HepG2 (cell line): Measurements from ENCODE around the gene ZNF644. TPM values are rescaled to one million over a fixed set of nuclear protein-coding genes. Genes with fewer than 3 reads are reported as not detected.

Source experiments
- ATAC-seq: fragments of 200-7000 bp; cut with Tn5 transposase; 3 replicates; pipeline ENCODE4 v1.9.1; 2020; ENCODE audit warnings: mild to moderate bottlenecking, moderate library complexity
- BruUV-seq: library from RNA; stranded (reverse); fragments of 400-500 nt; replicated peaks from 2 replicates; lab custom pipeline; 2021; lab: Mats Ljungman, UMichigan
- CTCF ChIA-PET: fragments of 300-600 bp; formaldehyde crosslinking; extraction: SDS; loops from one replicate; lab custom pipeline; 2021; ENCODE audit warnings: low total read pairs, inconsistent platforms, low intra/inter-chr PET ratio; lab: Yijun Ruan, JAX
- POLR2A ChIA-PET: fragments of 350-600 bp; sonication (Branson Sonifier 250); formaldehyde crosslinking; loops from one replicate; lab custom pipeline; 2020; ENCODE audit warnings: antibody characterized with exemption, inconsistent platforms; lab: Yijun Ruan, JAX
- DNase-seq: peaks from one replicate; pipeline ENCODE4 v3.0.0-alpha.2; 2015; ENCODE audit warnings: low spot score
- FAIRE-seq: peaks from 3 replicates; lab custom pipeline; 2011; peaks lifted over from hg19 to GRCh38; lab: Jason Lieb, UNC
- H2AFZ ChIP-seq: one replicate; pipeline ENCODE4 v1.6.1; 2011; ENCODE audit warnings: low read length, inconsistent platforms
- H3K27ac ChIP-seq: fragments of 300-600 bp; 3 replicates; pipeline ENCODE4 v1.8.0; 2011; ENCODE audit warnings: mixed run types, mild to moderate bottlenecking, mixed read lengths, low read length, inconsistent platforms; ENCODE audit not compliant: insufficient read depth; ENCODE audit errors: extremely low read length
- H3K27me3 ChIP-seq, 2 experiments: fragments of 200-600 bp in 1 of 2; 2 replicates in 1 of 2; 3 replicates in 1 of 2; pipeline versions ENCODE4 v1.6.0 to v1.8.0; 2011; ENCODE audit warnings: low read length in 2 of 2, mild to moderate bottlenecking in 2 of 2, moderate library complexity in 2 of 2, inconsistent platforms in 1 of 2; ENCODE audit not compliant: insufficient read depth in 2 of 2, control insufficient read depth in 1 of 2
- H3K36me3 ChIP-seq, 2 experiments: fragments of 200-600 bp in 1 of 2; replicated peaks in 1 of 2; 2 replicates in 1 of 2; 3 replicates in 1 of 2; pipeline versions ENCODE4 v1.5.1 to v1.8.0; 2011; ENCODE audit warnings: low read length in 2 of 2, inconsistent platforms in 1 of 2; ENCODE audit not compliant: insufficient read depth in 2 of 2, control insufficient read depth in 1 of 2
- H3K4me1 ChIP-seq: 2 replicates; pipeline ENCODE4 v1.5.1; 2012; ENCODE audit warnings: low read length, inconsistent platforms; ENCODE audit not compliant: insufficient read depth
- H3K4me2 ChIP-seq: 2 replicates; pipeline ENCODE4 v1.6.0; 2011; ENCODE audit warnings: low read depth, low read length, inconsistent platforms
- H3K4me3 ChIP-seq, 3 experiments: fragments of 200-600 bp in 1 of 3; sonication (generic), shearing (Covaris generic) in 1 of 3; replicated peaks in 1 of 3; 2 replicates each; pipeline ENCODE4 v1.5.1; 2011 to 2016; ENCODE audit warnings: low read length in 3 of 3, inconsistent platforms in 2 of 3, low read depth in 2 of 3, mild to moderate bottlenecking in 2 of 3, control low read depth in 1 of 3, mixed read lengths in 1 of 3; ENCODE audit not compliant: insufficient read depth in 1 of 3
- H3K79me2 ChIP-seq: one replicate; pipeline ENCODE4 v1.6.1; 2011; ENCODE audit warnings: low read length, inconsistent platforms; ENCODE audit not compliant: insufficient read depth
- H3K9ac ChIP-seq: 2 replicates; pipeline ENCODE4 v1.6.0; 2011; ENCODE audit warnings: mild to moderate bottlenecking, low read depth, low read length, inconsistent platforms; ENCODE audit not compliant: insufficient read depth
- H3K9me3 ChIP-seq: 2 replicates; pipeline ENCODE4 v1.5.1; 2012; ENCODE audit warnings: mild to moderate bottlenecking, low read length
- H4K20me1 ChIP-seq: 2 replicates; pipeline ENCODE4 v1.6.0; 2011; ENCODE audit warnings: inconsistent platforms, mild to moderate bottlenecking, low read length, moderate library complexity; ENCODE audit not compliant: insufficient read depth
- ARID2 ChIP-seq: sonication (generic); formaldehyde crosslinking; IDR thresholded peaks from 2 replicates; pipeline ENCODE4 v1.8.1; 2022; ENCODE audit warnings: mild to moderate bottlenecking, missing genetic modification reagents, borderline replicate concordance
- CEBPG ChIP-seq: IDR thresholded peaks from 2 replicates; pipeline ENCODE4 v1.6.1; 2016
- CENPT ChIP-seq: sonication (generic); formaldehyde crosslinking; IDR thresholded peaks from 2 replicates; pipeline ENCODE4 v1.8.0; 2022; ENCODE audit warnings: low read depth, mild to moderate bottlenecking, moderate library complexity, missing genetic modification reagents
- CREB1 ChIP-seq, 2 experiments: fragments of 450-650 bp in 1 of 2; IDR thresholded peaks; 2 replicates each; pipeline ENCODE4 v1.6.1; 2016 to 2017; ENCODE audit warnings: control low read depth in 1 of 2, mild to moderate bottlenecking in 1 of 2, missing compliant biosample characterization in 1 of 2, missing genetic modification characterization in 1 of 2
- GRHL1 ChIP-seq: sonication (generic); formaldehyde crosslinking; conservative IDR thresholded peaks from 2 replicates; pipeline ENCODE4 v1.8.0; 2022; ENCODE audit warnings: missing genetic modification reagents
- GTF2F1 ChIP-seq: fragments of 150-350 bp; IDR thresholded peaks from 2 replicates; pipeline ENCODE4 v1.6.1; 2014; ENCODE audit warnings: low read length
- HDAC1 ChIP-seq: sonication (generic); formaldehyde crosslinking; IDR thresholded peaks from 2 replicates; pipeline ENCODE4 v1.5.1; 2020; ENCODE audit warnings: mild to moderate bottlenecking, missing genetic modification reagents
- JARID2 ChIP-seq: sonication (generic); formaldehyde crosslinking; IDR thresholded peaks from 2 replicates; pipeline ENCODE4 v1.8.1; 2023; ENCODE audit warnings: missing genetic modification reagents, inconsistent platforms; ENCODE audit not compliant: insufficient replicate concordance
- MIER3 ChIP-seq: IDR thresholded peaks from 2 replicates; pipeline ENCODE4 v1.6.1; 2016; ENCODE audit warnings: missing compliant biosample characterization, borderline replicate concordance
- MNT ChIP-seq: fragments of 450-650 bp; IDR thresholded peaks from 2 replicates; pipeline ENCODE4 v1.6.1; 2016
- PHF20 ChIP-seq: sonication (generic); formaldehyde crosslinking; IDR thresholded peaks from 2 replicates; pipeline ENCODE4 v1.5.0; 2020; ENCODE audit warnings: mild to moderate bottlenecking, missing genetic modification reagents
- PLRG1 ChIP-seq: fragments of 450-650 bp; conservative IDR thresholded peaks from 2 replicates; pipeline ENCODE4 v1.6.1; 2016
- RARG ChIP-seq: sonication (generic); formaldehyde crosslinking; IDR thresholded peaks from 2 replicates; pipeline ENCODE4 v1.4.0; 2020; ENCODE audit warnings: low read depth, mild to moderate bottlenecking, missing genetic modification reagents
- TARDBP ChIP-seq: sonication (generic); formaldehyde crosslinking; IDR thresholded peaks from 2 replicates; pipeline ENCODE4 v1.8.0; 2022; ENCODE audit warnings: mild to moderate bottlenecking, missing genetic modification reagents
- TGIF2 ChIP-seq: IDR thresholded peaks from 2 replicates; pipeline ENCODE4 v1.6.1; 2016; ENCODE audit warnings: control low read depth, missing compliant biosample characterization
- ZNF280B ChIP-seq: sonication (generic); formaldehyde crosslinking; IDR thresholded peaks from 2 replicates; pipeline ENCODE4 v1.5.0; 2020; ENCODE audit warnings: missing genetic modification reagents, mild to moderate bottlenecking, borderline replicate concordance
- ZNF678 ChIP-seq: sonication (generic); formaldehyde crosslinking; IDR thresholded peaks from 2 replicates; pipeline ENCODE4 v1.4.0; 2020; ENCODE audit warnings: mild to moderate bottlenecking, missing genetic modification reagents
- ZNF740 ChIP-seq: sonication (generic); formaldehyde crosslinking; IDR thresholded peaks from 2 replicates; pipeline ENCODE4 v1.4.0; 2020; ENCODE audit warnings: missing genetic modification reagents
- ZNF790 ChIP-seq: sonication (generic); formaldehyde crosslinking; IDR thresholded peaks from 2 replicates; pipeline ENCODE4 v1.8.0; 2022; ENCODE audit warnings: missing genetic modification reagents, mild to moderate bottlenecking, borderline replicate concordance
- WGBS: methylation state at CpG from one replicate; pipeline ENCODE4 v1.1.6; 2017; ENCODE audit warnings: low lambda C conversion rate; 5-methylcytosine and 5-hydroxymethylcytosine counted together
- in situ Hi-C: cut with HindIII; loops from 2 replicates; pipeline ENCODE4 v1.10.0; 2017; ENCODE audit warnings: low pct_unique_long_range_greater_than_20kb; ENCODE audit not compliant: extremely low pct_ligation_motif_present
- intact Hi-C: fragments of 100-400 bp; cut with micrococcal nuclease; formaldehyde crosslinking; loops from one replicate; pipeline ENCODE4 v1.10.0; 2022; ENCODE audit not compliant: unreplicated experiment
- polyA plus RNA-seq, 8 experiments: library from polyadenylated mRNA; depleted of rRNA in 3 of 8; stranded (reverse) in 7 of 8; unstranded in 1 of 8; fragments of >200 nt; fragmentation: Illumina TruSeq in 4 of 8; extraction: Trizol in 4 of 8; gene quantifications; 2 replicates each; pipeline versions ENCODE4 v1.2.1 to v1.2.3, GENCODE V29; 2011 to 2016; ENCODE audit warnings: low read depth in 4 of 8, missing spikeins in 1 of 8, mixed read lengths in 1 of 8; ENCODE audit not compliant: insufficient read depth in 1 of 8
- total RNA-seq, 5 experiments: library from RNA; depleted of rRNA; stranded (reverse); fragments of >200 nt; fragmentation: Illumina TruSeq; extraction: Trizol; gene quantifications; 2 replicates each; pipeline ENCODE4 v1.2.3, GENCODE V29; 2016; ENCODE audit warnings: low read depth in 1 of 5

The ZNF644 gene
- total and polyA plus RNA-seq, 2 of the 13 experiments (the other 11 are each of a cell fraction or from before 2014, with no cell fraction given), result 17.7 to 51.7 TPM

GRCh38 chr1:90973897-90974798 lies 47.7 kb downstream of the ZNF644 start (continued):
- TF ChIP-seq PHF20 (CRISPR knock-in tag) (no peak), MIER3 (CRISPR knock-in tag) (no peak), JARID2 (CRISPR knock-in tag) (no peak), TGIF2 (CRISPR knock-in tag) (no peak), CENPT (CRISPR knock-in tag) (no peak), GTF2F1 (no peak), HDAC1 (CRISPR knock-in tag) (no peak), CREB1 (IDR thresholded peaks at IDR 0.05) (no peak), CREB1 (CRISPR knock-in tag; IDR thresholded peaks at IDR 0.05) (no peak), ZNF678 (CRISPR knock-in tag) (no peak)

- H4K20me1 ChIP-seq, result peaks cover 13% of the 10 kb centered on the region
- WGBS, result 91% methylated on average over 1 of the region's 1 CpG
- CTCF ChIA-PET, result no interaction called here
- in situ Hi-C loops, result no loop called here
- no peak for DNase-seq
- H3K9me3 ChIP-seq, result no peaks in the 10 kb centered on the region
- H3K27ac ChIP-seq, result no peak overlapping the region
- no peak overlapping the region for H3K9ac ChIP-seq
- no TSS peak for BruUV-seq
- FAIRE-seq, result no peak
- no peak for ATAC-seq
- H3K79me2 ChIP-seq, result peaks cover 39% of the 10 kb centered on the region
- H3K27me3 ChIP-seq, result no peaks in the 10 kb centered on the region
- H3K4me2 ChIP-seq, result no peak overlapping the region
- H2AFZ ChIP-seq, result no peak overlapping the region
- POLR2A ChIA-PET, result no interaction called here
- H3K4me1 ChIP-seq, result no peaks in the 10 kb centered on the region
- H3K4me3 ChIP-seq, result no peak overlapping the region
- intact Hi-C loops, result no loop called here
- H3K36me3 ChIP-seq, result peaks cover 3 to 11% of the 10 kb centered on the region in 2 experiments; a peak in 3 of 5 replicates
- TF ChIP-seq MNT (no peak), CEBPG (CRISPR knock-in tag) (no peak), ARID2 (CRISPR knock-in tag) (no peak), GRHL1 (no peak), TARDBP (CRISPR knock-in tag) (no peak), ZNF790 (no peak), RARG (CRISPR knock-in tag) (no peak), ZNF740 (no peak), ZNF280B (CRISPR knock-in tag) (no peak), PLRG1 (no peak)
Observed at GRCh38 chr1:90970208-90970607, 51.6 kb downstream of the ZNF644 start.
